ENCODE results near the gene LBH.

DNA sequence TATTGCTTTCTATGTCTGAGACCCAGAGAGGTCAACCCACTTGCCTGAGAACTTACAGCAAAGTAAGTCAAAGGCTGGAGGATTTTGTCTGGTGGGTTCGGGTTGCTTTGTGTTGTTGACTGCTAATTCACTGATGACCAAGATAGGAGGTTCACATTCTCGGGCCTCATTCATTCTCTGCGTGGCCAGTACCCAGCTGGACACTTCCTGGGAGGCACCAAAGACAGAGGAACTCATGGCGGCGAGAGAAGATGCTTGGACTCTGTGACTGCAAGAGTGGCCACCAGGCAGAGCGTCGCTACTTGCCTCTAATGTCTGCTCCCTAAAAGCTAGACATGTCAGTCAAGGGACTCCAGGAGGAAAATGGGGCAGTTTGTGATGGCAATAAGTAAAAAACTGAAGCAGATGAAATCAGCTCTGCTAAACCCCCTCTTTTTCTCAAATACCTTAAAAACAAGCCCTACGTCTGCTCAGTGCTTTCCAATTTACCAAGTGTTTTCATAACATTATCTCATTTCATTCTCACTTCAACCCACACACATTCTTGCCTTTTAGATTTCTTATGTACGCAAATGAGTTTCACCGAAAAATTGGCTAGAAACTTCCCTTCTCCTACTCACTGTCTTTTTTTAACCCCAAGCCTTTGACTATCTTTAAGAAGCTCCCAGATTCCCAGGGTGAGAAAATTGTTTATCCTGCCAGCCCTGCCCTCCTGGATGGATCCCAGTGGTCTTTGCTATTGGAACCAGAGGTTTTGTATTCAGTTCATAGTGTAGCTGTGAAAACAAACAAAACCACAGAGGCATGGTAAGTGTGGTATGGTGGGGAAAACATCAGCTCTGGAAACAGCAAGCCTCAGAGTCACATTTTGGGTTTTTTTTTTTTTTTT is 4.9 kb upstream of the LBH start:
- TF ChIP-seq, protein P1, sequence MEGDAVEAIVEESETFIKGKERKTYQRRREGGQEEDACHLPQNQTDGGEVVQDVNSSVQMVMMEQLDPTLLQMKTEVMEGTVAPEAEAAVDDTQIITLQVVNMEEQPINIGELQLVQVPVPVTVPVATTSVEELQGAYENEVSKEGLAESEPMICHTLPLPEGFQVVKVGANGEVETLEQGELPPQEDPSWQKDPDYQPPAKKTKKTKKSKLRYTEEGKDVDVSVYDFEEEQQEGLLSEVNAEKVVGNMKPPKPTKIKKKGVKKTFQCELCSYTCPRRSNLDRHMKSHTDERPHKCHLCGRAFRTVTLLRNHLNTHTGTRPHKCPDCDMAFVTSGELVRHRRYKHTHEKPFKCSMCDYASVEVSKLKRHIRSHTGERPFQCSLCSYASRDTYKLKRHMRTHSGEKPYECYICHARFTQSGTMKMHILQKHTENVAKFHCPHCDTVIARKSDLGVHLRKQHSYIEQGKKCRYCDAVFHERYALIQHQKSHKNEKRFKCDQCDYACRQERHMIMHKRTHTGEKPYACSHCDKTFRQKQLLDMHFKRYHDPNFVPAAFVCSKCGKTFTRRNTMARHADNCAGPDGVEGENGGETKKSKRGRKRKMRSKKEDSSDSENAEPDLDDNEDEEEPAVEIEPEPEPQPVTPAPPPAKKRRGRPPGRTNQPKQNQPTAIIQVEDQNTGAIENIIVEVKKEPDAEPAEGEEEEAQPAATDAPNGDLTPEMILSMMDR (IDR thresholded peaks at IDR 0.05), result no peak
- TF ChIP-seq POLR2A (IDR thresholded peaks at IDR 0.05) (no peak), POLR2AphosphoS5 (IDR thresholded peaks at IDR 0.05) (no peak)
